Hematopoietic multipotent progenitor cell treated with erythropoietin and hydrocortisone succinate and interleukin-3 and kit ligand, for 4 days (in vitro differentiated cells): Measurements from ENCODE around the gene ARPP19.
"Not testable (repeated sequence)": the region's sequence is repeated elsewhere in the genome, so short reads cannot be mapped to it uniquely, and the experiment has no call there.

ENCODE experiments used
- DNase-seq: peaks from one replicate; pipeline ENCODE4 v3.0.0-alpha.2; 2015

ARPP19 gene

DNA sequence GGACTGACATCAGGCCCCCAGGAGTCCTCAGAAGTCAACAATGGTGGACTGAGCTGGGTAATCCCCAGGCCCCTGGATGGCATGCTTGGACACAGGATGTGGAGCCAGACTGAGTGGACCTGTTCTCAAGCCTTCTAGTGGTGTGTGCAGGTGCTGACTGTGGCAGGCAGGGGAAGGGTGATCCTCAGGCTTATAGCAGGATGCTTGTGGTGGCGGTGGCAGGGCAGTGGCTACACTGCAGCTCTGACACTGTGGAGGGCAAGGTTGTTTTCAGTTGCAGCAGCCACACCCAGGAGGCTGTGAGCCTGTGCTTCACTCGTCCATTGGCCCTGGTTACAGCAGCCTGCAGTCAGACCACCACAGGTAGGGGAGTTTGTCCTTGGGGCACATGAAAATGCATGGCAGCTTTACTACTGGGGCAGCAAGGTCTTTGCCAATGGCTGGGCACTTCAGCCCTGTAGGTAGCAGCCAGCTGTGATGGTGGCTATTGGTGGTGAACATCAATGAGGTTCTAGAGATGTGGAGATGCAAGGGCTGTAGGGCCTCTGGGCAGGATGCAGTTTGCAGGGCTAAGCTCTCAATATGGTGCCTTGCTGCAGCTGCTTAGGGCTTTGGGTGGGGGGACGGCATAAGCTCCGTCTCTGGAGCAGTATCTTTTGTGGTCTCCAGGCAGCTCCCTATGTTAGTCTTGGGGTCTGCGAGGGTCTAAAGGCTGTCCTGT is 22.6 kb downstream of the ARPP19 start:
- no peak for DNase-seq

GRCh38 chr15:52540374-52541012 is 28.3 kb downstream of the ARPP19 start:
- DNase-seq: no peak

DNA sequence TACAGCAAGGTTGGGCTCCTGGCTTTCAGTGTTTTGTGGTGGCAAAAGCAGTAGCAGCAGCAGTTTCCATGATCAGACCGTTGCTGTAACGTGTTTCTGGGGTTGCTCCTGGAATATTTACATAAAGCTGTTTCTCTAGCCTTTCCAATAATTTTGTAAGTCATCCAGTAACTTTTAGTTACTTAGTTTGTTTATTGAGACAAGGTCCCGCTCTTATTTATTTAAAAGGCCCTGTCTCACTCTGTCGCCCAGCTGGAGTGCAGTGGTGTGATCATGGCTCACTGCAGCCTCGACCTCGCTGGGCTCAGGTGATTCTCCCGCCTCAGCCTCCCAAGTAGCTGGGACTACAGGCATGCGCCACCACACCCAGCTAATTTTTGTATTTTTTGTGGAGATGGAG is 31.4 kb downstream of the ARPP19 start:
- DNase-seq: no peak

- DNase-seq: no peak
These were observed 36.4 kb downstream of the ARPP19 start for GRCh38 chr15:52532427-52532826.

- no peak for DNase-seq
These were observed 38.9 kb downstream of the ARPP19 start for GRCh38 chr15:52529940-52530339.

DNA sequence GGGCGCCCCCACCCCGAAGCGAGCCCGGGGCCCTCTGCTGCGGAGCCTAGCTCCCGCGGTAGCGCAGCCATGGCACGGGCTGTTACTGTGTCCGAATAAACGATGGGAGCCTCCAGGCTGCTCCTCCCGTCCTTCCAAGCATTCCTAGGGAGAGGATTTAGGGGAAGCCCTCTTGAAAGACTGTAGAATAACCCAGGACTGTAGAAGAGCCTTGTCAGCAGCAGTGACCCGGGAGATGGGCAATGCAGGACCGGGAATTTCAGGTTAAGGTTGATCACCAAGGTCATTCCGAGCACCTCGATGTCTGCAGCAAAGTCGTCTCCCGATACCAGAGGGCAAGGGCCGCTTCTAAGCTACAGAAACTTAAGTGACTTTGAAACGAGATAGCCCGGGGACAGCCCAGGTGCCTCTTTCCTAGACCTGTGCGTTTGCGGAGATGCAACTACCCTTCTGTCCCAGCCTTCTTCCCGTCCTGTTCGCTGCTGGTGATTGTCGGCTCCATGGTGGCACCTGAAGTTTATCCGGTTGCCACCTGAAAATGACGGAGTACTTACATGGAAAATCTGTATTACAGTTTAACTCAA is 39.4 kb downstream of the ARPP19 start:
- DNase-seq: peak; percentile 22

GRCh38 chr15:52528564-52529340 is 40.1 kb downstream of the ARPP19 start, which contains the start of gene MYO5A:
Gene MYO5A (minus strand): TSS chr15:52528880. CDS start chr15:52528806, 74 bp downstream.
- peak; percentile 87 for DNase-seq

DNA sequence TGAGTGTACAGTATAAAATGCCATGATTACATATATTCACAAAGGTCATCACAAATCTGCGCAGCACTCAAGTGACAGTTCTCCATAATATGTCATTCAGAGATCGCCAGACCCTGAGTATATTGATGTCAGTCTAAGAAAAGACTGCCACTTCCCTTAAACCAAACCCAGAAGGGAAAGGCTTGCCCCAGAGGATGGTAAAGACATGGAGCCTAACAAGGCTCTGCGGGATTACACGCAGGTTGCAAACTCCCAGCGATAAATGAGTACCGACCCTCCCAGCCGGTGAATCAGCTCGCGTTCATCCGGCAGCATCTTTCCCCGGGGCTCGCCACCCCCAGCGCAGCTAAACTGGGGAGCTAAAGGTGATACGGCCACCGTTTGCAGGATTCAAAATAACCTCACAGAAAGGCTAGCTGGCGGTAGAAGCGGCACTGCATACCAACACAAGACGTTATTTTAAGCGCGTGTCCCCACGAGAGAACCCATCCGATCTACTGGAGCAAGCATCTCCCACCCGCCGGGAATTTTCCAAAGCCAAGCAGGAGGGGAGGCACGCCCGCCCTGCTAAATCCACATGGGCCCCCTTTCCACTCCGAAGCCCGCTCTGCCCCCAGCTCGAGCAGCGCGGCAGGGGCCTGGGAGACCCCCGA is 40.8 kb downstream of the ARPP19 start:
- peak; percentile 42 for DNase-seq

DNA sequence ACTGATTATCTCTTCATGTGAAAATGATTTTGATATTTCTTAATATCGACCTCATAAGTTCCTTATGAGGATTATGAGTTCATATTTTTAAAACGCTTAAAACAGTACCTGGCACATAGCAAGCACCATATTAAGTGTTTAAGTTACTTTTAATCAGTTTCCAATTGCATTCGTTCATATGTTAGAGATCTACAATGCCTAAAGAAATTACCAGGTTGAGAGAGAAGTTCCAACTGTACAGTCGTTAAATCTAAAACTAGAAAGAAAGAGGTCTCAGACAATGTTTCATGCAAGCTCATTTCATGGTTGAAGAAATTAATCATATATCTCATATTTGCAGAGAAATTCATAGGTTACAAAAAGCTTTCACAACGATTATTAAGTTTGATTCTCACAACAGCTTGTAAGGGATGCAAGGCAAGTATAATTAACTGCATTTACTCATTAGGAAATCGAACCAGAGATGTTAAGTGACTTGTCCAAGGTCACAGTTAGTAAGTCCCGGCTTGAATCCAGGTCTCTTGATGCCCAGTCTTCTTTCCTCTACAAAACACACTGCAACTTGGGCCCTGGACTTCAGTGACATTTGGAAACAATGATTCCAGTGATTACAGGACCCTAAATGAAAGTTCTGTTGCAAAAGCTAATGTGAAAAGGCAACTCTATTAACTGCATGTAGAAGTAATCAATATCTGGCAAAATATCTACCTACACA is 41.5 kb downstream of the ARPP19 start:
- DNase-seq: no peak

DNA sequence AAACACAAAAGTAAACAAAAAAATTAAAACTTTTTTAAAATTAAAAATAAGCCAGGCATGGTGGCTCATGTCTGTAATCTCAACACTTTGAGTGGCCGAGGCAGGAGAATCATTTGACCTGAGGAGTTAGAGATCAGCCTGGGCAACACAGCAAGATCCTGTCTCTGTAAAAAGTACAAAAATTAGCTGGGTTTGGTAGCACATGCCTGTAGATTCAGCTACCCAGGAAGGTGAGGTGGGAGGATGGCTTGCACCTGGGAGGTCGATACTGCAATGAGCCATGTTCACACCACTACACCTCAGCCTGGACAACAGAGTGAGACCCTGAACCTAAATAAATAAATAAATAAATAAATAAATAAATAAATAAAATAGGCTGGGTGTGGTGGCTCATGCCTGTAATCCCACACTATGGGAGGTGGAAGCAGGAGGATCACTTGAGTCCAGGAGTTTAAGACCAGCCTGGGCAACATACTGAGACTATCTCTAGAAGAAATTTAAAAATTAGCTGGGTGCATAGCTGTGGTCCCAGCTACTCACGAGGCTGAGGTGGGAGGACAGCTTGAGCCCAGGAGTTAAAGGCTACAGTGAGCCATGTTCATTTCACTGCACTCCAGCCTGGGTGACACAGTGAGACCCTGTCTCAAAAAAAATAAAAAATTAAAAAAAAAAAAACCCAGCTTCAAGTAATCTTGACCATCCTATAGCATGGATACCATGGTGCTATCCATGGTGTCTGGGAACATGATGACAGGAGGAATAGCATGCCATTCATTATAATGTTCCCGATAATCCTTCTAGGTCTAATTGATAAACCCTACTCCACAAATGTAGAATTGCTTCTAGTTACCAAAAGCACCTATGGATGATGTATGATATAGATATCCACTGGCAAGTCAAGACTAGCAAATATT is 44.4 kb downstream of the ARPP19 start:
- no peak for DNase-seq

GRCh38 chr15:52523647-52524046 is 45.2 kb downstream of the ARPP19 start:
- DNase-seq: no peak

DNA sequence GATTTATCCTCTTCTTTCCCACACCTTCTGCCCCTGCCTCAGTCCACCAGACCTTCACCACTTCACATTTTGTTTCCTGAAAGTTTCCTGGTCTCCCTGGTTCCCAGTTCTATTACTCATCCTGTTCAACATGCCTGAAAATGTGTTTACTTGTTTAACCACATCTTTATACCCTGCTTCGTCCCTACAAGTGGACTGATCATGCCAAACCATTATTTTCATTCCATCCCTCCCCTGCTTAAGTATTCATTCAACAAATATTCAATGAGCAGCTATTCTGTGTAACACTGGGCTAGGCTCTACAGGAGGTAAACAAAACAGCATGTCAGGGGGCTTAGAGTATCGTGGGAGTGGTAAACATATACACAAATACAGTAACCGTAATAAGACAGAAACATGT is 45.6 kb downstream of the ARPP19 start:
- DNase-seq: no peak

DNA sequence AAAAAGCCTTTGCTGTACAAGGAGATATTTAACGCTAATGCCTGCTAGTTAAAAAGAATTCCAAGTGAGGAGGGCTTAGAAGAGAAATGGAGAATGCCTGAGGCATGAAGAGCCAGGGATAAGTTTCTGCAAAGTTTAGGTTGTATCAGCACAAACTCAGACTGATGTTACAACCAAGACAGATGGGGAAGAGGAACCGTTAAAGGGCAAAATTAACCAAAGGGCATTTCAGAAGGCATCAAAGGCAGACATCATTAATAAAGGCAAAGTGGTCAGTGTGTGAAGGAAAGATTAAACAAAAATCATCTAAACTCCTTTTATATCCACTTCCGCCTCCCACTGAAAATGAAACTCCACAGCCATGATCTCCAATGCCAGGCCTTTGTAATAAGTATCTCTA is 47.1 kb downstream of the ARPP19 start:
- no peak for DNase-seq

DNA sequence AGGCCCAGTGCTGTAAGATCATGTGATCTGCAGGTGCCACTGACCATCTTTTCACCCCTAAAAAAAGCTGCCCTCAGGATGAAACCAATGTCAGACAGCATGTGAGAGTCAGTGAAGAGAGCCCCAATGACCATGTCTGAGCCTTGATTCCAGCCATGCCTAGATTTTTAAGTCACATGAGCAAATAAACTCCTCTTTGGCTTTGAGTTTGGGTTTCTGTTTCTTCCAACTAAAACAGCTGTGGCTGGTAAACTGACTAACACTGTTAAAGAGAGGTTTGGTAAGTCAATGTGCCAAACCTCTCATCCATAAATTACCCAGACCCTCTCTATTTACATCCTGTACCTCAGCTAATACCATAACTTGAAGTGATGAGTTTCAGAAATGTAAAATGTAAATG is 48.4 kb downstream of the ARPP19 start:
- no peak for DNase-seq

GRCh38 chr15:52518487-52519371 is 50.1 kb downstream of the ARPP19 start:
- peak; percentile 63 for DNase-seq

- no peak for DNase-seq
These were observed 51.8 kb downstream of the ARPP19 start for GRCh38 chr15:52517014-52517413.

DNA sequence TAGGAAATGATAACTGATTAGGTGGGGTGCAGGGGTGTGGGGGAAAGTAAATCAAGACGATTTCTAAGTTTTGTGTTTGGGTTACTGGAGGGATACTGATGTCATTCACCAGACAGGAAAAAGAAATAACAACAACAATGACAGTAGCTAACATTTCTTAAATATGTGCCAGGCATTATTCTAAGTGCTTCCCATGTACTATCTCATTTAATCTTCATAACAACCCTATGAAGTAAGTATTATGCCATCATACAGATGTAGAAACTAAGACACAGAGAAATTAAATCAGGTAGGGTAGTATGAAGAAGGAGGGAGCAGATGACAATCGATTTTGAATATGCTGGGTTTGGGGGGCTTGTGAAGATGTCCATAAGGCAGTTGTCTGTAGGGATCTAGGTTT is 53.5 kb downstream of the ARPP19 start:
- DNase-seq: no peak

- no peak for DNase-seq
These were observed 54.3 kb downstream of the ARPP19 start for GRCh38 chr15:52514482-52514881.

- DNase-seq: not testable (repeated sequence)
These were observed 56.0 kb downstream of the ARPP19 start for GRCh38 chr15:52512869-52513268.

DNA sequence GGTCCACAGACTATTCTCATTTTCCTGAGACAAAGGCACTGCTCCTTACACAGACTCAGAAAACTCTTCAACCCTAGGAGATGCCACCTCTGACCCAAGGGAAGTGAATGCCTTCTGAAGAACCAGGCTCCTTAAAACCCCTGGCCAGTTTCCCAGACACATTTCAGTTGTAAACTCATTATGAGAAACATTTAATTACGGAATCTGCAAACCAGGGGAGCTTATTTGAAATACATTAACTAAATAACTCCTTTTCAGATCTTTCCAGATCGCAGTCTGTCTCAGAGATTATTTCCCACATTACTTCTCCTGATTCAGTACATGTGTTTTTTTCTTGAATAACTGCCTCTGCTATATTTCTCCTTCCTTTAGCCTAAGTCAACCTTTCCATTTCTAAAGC is 57.7 kb downstream of the ARPP19 start:
- no peak for DNase-seq
